ENCODE results near the gene UBR1. TPM values are rescaled to one million over a fixed set of nuclear protein-coding genes. Genes with fewer than 3 reads are reported as not detected.
"Not testable (repeated sequence)": the region's sequence is repeated elsewhere in the genome, so short reads cannot be mapped to it uniquely, and the experiment has no call there.

The UBR1 gene
- total RNA-seq, 1 donor from 2014 or later, result 33.2 TPM

DNA sequence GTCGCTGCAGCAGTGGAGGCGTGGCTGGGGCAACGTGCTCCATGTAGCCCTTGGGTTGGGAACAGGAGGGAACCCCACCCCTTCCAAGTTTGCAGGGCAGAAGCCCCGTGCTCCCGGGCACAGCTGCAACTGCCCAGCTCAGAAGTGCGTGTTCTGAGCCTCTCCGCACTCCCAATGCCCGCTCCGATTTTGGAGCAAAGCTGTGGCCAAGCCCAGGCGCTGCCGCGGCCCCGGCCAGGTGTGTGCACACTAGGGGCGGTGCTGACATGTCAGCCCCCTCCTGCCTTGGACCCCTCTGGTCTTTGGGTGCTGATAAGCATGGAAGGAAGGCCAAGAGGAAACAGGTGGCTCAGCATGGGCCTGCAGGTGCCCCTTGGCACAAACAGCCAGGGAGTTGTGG lies 97.7 kb downstream of the UBR1 start:
- Mint-ChIP-seq H3K9me3 (peaks cover 9% of the 10 kb centered on the region), H3K4me3 (no peak overlapping the region), H3K4me1 (no peaks in the 10 kb centered on the region), H3K27ac (no peak overlapping the region), H3K36me3 (peaks cover 24% of the 10 kb centered on the region), H3K27me3 (ENCODE audit: insufficient read depth, low read depth) (no peaks in the 10 kb centered on the region)
- DNase-seq (ENCODE audit: low spot score), result no peak
- Histone ChIP-seq H3K9ac (no peak overlapping the region), H3K36me3 (peaks cover 13% of the 10 kb centered on the region), H4K20me1 (ENCODE audit: low read depth) (no peaks in the 10 kb centered on the region), H2AFZ (replicated peaks) (no peak overlapping the region), H3K79me2 (ENCODE audit: low read depth) (no peaks in the 10 kb centered on the region), H3K4me2 (no peak overlapping the region), H3K27ac (no peak overlapping the region), H3F3A (ENCODE audit: low read depth) (no peaks in the 10 kb centered on the region), H3K27me3 (no peaks in the 10 kb centered on the region), H3K4me3 (no peak overlapping the region), H3K9me3 (ENCODE audit: low read depth) (no peaks in the 10 kb centered on the region), H3K4me1 (no peaks in the 10 kb centered on the region)
- TF ChIP-seq, protein P1, sequence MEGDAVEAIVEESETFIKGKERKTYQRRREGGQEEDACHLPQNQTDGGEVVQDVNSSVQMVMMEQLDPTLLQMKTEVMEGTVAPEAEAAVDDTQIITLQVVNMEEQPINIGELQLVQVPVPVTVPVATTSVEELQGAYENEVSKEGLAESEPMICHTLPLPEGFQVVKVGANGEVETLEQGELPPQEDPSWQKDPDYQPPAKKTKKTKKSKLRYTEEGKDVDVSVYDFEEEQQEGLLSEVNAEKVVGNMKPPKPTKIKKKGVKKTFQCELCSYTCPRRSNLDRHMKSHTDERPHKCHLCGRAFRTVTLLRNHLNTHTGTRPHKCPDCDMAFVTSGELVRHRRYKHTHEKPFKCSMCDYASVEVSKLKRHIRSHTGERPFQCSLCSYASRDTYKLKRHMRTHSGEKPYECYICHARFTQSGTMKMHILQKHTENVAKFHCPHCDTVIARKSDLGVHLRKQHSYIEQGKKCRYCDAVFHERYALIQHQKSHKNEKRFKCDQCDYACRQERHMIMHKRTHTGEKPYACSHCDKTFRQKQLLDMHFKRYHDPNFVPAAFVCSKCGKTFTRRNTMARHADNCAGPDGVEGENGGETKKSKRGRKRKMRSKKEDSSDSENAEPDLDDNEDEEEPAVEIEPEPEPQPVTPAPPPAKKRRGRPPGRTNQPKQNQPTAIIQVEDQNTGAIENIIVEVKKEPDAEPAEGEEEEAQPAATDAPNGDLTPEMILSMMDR (IDR thresholded peaks at IDR 0.05), result no peak
- TF ChIP-seq EZH2 (IDR thresholded peaks at IDR 0.05) (no peak), EZH2phosphoT487 (IDR thresholded peaks at IDR 0.05) (no peak)

DNA sequence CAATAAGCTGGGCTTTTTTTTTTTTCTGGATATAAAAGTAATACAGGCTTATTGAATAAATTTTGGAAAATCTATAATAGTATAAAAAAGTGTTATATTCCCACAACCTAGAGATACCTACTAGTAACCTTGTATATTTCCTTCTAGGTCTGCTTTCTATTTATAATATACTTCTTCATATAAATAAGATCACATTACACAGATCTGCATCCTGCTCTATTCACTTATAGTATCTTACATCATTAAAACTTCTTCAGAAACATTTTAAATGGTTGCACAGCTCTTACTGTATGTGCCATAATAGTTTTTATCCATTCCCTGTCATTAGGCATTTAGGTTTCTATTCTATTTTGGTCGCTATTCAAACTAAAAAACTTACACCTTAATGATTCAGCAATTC lies 98.3 kb downstream of the UBR1 start:
- H3K27me3 ChIP-seq, result no peaks in the 10 kb centered on the region
- no peaks in the 10 kb centered on the region for H3K9me3 ChIP-seq (ENCODE audit: low read depth)
- H3K79me2 ChIP-seq (ENCODE audit: low read depth), result no peaks in the 10 kb centered on the region
- no peak for TF ChIP-seq EZH2phosphoT487 (IDR thresholded peaks at IDR 0.05)
- Mint-ChIP-seq H3K36me3 (peaks cover 27% of the 10 kb centered on the region), H3K27me3 (ENCODE audit: insufficient read depth, low read depth) (no peaks in the 10 kb centered on the region), H3K4me3 (no peak overlapping the region), H3K9me3 (peaks cover 9% of the 10 kb centered on the region), H3K27ac (no peak overlapping the region), H3K4me1 (no peaks in the 10 kb centered on the region)
- no peaks in the 10 kb centered on the region for H4K20me1 ChIP-seq (ENCODE audit: low read depth)
- H3K27ac ChIP-seq, result no peak overlapping the region
- no peak overlapping the region for H3K9ac ChIP-seq
- H2AFZ ChIP-seq (replicated peaks), result no peak overlapping the region
- peaks cover 11% of the 10 kb centered on the region for H3K36me3 ChIP-seq
- no peak for DNase-seq (ENCODE audit: low spot score)
- no peaks in the 10 kb centered on the region for H3F3A ChIP-seq (ENCODE audit: low read depth)
- no peaks in the 10 kb centered on the region for H3K4me1 ChIP-seq
- H3K4me3 ChIP-seq, result no peak overlapping the region
- H3K4me2 ChIP-seq, result no peak overlapping the region

DNA sequence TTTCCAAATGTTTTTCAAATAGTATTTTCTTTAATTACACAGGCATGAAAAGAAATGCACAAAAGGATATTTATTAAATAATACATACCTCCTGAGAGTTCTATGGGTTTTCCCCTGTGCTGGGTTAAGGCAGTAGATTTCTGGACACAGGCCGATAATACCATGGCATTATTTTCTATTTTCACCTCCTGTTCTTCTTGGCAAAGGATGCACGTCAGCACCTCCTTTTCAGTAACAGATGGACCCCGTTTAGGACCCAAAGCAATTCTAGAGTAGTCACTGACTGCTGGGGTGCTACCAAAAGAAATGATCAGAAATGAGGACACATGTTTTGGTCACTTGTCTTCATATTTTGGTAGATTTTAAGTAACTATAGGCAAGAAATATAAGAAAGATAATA lies 98.8 kb downstream of the UBR1 start:
- H3K36me3 ChIP-seq, result peaks cover 11% of the 10 kb centered on the region
- no peaks in the 10 kb centered on the region for H3K9me3 ChIP-seq (ENCODE audit: low read depth)
- H3K4me3 ChIP-seq, result no peak overlapping the region
- no peaks in the 10 kb centered on the region for H3K4me1 ChIP-seq
- Mint-ChIP-seq H3K4me3 (no peak overlapping the region), H3K36me3 (peaks cover 27% of the 10 kb centered on the region), H3K27ac (no peak overlapping the region), H3K27me3 (ENCODE audit: insufficient read depth, low read depth) (no peaks in the 10 kb centered on the region), H3K9me3 (peaks cover 9% of the 10 kb centered on the region), H3K4me1 (no peaks in the 10 kb centered on the region)
- H3F3A ChIP-seq (ENCODE audit: low read depth), result no peaks in the 10 kb centered on the region
- TF ChIP-seq EZH2 (IDR thresholded peaks at IDR 0.05) (no peak), EZH2phosphoT487 (IDR thresholded peaks at IDR 0.05) (no peak)
- TF ChIP-seq, protein P1 (IDR thresholded peaks at IDR 0.05), result no peak
- no peaks in the 10 kb centered on the region for H3K79me2 ChIP-seq (ENCODE audit: low read depth)
- no peak overlapping the region for H3K27ac ChIP-seq
- no peaks in the 10 kb centered on the region for H4K20me1 ChIP-seq (ENCODE audit: low read depth)
- H3K4me2 ChIP-seq, result no peak overlapping the region
- H2AFZ ChIP-seq (replicated peaks), result no peak overlapping the region
- H3K9ac ChIP-seq, result no peak overlapping the region
- DNase-seq (ENCODE audit: low spot score), result no peak
- no peaks in the 10 kb centered on the region for H3K27me3 ChIP-seq

DNA sequence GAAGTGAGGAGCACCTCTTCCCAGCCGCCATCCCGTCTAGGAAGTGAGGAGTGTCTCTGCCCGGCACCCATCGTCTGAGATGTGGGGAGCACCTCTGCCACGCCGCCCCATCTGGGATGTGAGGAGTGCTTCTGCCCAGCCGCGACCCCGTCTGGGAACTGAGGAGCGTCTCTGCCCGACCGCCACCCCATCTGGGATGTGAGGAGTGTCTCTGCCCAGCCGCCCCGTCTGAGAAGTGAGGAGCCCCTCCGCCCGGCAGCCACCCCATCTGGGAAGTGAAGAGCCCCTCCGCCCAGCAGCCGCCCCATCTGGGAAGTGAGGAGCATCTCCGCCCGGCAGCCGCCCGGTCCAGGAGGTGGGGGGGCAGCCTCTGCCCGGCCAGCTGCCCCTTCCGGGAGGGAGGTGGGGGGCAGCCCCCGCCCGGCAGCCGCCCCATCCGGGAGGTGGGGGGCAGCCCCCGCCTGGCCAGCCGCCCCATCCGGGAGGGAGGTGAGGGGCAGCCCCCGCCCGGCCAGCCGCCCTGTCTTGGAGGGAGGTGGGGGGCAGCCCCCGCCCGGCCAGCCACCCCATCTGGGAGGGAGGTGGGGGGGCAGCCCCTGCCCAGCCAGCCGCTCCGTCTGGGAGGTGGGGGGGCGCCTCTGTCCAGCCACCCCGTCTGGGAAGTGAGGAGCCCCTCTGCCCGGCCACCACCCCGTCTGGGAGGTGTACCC lies 100.8 kb downstream of the UBR1 start:
- not testable (repeated sequence) for H3F3A ChIP-seq (ENCODE audit: low read depth); H3K9me3 Mint-ChIP-seq; H3K4me2 ChIP-seq; H3K79me2 ChIP-seq (ENCODE audit: low read depth); H3K27ac Mint-ChIP-seq; DNase-seq (ENCODE audit: low spot score); H3K4me1 ChIP-seq; H3K27me3 ChIP-seq; H3K9ac ChIP-seq; H3K4me1 Mint-ChIP-seq; H3K27me3 Mint-ChIP-seq (ENCODE audit: insufficient read depth, low read depth); H3K9me3 ChIP-seq (ENCODE audit: low read depth); H4K20me1 ChIP-seq (ENCODE audit: low read depth); H3K4me3 Mint-ChIP-seq; H3K4me3 ChIP-seq; H3K27ac ChIP-seq; H2AFZ ChIP-seq (replicated peaks)
- H3K36me3 Mint-ChIP-seq, result peaks cover 22% of the 10 kb centered on the region
- H3K36me3 ChIP-seq, result peaks cover 11% of the 10 kb centered on the region
